ENCODE results near the gene RSBN1L.
A peak's percentile ranks its signal among the peaks of the same experiment; 100 is the strongest.
"Not testable (repeated sequence)": the region's sequence is repeated elsewhere in the genome, so short reads cannot be mapped to it uniquely, and the experiment has no call there.

RSBN1L gene

DNA sequence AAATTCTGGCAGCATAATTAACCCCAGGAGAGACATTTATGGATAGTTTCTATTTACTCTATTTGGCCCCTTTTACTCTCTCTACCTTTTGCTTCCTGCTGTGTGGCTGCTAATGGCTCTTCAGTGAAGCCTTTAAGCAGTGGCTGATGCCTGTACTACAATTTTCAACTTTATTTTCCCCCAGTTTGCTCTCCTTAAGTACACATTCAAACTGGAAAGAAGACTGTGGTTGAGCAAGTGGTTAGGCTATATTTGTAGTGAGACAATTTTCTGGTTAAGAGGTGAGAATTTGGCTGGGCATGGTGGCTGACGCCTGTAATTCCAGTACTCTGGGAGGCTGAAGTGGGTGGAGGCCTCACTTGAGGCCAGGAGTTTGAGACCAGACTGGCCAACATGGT lies 8.5 kb upstream of the RSBN1L start:
- DNase-seq (ENCODE audit: low read depth), result no peak

DNA sequence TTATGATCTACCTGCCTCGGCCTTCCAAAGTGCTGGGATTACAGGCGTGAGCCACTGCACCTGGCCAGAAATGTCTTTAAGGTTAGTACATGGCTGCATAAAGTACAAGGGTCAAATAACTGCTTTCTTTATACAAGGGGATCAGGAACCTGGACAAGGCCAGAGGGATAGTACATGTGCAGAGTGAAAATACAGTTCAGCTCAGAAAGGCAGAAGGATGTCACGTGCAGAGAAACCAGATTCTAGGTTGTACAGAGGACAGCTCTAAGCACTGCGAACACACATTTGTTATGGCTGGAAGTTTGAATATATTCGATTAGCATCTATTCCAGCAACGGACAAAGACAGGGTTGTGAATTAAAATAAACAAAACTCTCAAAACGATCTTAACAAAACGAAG lies 6.0 kb upstream of the RSBN1L start:
- DNase-seq (ENCODE audit: low read depth), result no peak

DNA sequence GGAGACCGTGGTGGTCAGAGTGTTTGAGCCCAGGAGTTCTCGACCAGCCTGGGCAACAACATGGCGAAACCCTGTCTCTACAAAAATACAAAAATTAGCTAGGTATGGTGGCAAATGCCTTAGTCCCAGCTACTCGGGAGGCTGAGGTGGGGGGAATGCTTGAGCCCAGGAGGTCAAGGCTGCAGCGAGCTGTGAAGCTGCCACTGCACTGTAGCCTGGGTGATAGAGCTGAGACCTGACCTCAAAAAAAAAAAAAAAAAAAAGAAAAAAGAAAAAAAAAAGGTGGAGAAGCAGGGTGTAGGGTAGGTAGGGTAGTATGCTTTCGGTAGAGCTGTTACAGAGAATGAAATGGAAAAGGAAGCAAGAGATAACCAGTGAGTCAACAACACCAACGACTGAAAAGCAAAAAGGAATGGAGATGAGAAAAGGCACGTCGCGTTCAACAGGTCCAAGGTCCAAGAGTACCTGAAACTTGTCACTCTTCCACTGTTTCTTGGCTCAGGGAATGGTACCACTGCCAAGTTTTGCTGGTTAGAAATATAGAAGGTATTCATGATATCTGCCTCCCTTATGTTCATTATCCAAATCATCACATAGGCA lies 4.3 kb upstream of the RSBN1L start:
- DNase-seq (ENCODE audit: low read depth), result no peak

DNA sequence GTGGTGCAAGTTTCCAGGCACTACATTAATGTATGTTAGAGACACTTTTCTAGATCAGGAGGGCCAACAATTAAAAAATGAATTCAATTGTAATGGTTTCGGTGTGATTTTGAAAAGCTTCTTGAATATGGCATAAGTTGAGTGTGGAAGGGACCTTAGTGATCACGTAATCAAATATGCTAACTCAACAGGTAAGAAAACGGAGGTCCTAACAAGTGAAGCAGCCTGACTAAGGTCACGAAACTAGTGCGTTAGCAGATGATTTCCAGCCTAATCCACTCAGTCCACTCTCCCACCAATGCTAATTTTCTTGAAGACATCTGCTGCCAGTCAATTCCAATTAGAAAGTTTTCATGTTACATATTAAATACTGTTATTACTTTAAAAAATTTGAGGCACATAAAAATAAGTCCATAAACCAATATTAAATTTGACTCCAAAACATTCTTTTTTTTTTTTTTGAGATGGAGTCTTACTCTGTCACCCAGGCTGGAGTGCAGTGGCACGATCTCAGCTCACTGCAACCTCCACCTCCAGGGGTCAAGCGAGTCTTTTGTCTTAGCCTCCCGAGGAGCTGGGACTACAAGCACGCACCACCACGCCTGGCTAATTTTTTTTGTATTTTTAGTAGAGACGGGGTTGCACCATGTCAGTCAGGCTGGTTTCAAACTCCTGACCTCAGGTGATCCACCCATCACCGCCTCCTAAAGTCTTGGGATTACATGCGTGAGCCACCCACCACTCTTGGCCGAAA lies 2.3 kb upstream of the RSBN1L start:
- DNase-seq (ENCODE audit: low read depth), result no peak

DNA sequence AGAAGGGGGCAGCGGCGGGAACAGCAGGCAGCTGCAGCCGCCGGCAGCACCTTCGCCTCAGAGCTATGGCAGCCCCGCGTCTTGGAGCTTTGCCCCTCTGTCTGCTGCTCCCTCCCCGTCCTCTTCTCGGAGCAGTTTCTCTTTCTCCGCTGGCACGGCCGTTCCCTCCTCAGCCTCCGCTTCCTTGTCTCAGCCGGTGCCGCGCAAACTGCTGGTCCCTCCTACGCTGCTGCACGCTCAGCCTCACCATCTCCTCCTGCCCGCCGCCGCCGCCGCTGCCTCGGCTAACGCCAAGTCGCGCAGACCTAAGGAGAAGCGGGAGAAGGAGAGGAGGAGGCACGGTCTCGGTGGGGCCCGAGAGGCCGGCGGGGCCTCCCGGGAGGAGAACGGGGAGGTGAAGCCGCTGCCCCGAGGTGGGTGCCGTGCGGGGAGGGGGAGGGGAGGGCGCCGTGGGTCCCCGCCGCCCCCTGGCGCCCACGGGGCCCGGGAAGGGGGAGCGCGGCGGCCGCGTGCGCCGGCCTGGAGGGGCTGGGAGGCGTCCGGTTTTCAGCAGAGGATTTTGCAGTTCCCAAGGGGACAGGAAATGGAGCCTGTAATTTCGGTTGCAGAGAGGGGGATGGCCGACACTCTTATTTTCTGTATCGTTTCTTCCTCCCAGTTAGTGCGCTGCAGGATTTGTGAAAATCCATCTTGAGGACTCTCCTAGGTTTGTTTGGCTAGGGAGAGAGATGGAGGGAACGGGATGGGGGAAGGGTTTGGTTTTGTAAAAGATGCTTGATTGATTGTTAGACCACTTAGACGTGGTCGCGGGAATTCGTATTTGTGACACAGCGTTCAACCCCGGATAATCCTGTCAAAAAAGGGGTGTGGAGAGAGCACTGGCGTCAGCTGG lies 630 bp downstream of the RSBN1L start:
- DNase-seq (ENCODE audit: low read depth), result peak; percentile 56

DNA sequence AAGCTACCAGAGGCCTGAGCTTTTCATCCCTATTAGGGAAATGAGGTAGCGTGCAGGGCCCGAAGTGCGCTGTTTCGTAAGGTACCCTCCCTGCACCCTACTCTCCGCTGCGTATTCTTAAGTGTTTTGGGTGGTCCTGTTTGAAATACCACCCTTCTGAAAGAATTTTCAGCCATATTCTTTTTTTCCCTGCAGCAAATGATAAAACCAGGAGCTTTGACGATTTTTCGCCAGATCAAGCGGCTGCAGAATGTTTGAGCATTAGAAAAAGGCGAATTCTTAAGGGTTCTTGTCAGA lies 1.2 kb downstream of the RSBN1L start:
- DNase-seq (ENCODE audit: low read depth), result no peak

DNA sequence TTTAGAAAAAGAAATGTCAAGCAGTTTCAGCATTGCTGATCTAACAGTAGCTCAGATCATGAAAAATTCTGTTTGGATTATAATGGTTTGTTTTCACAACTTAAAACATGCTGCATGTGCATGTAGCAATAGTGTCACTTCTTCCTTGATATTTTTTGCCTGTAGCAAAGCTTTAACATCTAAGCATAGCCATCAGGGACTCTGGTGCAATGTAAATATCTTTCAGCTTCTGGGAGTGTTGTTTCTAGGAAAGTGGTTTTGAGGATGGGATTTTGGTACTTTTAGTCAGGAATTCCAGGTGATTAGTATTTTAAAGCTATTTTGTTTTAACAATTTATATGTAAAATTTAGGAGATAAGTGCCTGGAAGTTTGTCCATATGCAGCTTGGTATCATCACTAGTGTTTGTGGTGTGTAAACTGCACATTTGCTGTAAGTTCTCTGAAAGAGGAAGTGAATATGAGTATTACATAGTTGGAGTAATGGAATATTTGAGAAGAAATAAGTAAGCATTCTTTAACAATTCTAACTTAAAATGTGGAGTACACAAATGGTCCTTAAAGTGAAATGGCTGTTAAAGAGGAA lies 1.9 kb downstream of the RSBN1L start:
- no peak for DNase-seq (ENCODE audit: low read depth)

DNA sequence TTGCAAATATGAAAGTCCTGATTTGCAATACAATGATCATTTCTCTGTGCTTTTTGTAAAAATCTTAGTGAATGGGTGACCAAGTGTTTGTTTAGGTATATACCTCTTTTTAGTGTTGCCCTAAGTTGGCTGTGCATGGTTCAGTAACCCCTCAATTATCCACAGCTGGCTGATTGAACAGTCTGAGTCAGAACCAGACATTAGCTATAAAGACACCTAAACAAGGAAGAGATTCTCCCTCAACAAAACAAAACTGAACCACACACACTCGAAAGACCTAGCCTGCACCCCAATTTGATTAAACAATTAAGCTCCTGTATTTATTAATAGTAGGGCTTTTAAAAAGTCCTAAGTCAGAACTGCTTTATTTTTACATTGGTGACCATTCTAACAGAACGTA lies 2.8 kb downstream of the RSBN1L start:
- no peak for DNase-seq (ENCODE audit: low read depth)

DNA sequence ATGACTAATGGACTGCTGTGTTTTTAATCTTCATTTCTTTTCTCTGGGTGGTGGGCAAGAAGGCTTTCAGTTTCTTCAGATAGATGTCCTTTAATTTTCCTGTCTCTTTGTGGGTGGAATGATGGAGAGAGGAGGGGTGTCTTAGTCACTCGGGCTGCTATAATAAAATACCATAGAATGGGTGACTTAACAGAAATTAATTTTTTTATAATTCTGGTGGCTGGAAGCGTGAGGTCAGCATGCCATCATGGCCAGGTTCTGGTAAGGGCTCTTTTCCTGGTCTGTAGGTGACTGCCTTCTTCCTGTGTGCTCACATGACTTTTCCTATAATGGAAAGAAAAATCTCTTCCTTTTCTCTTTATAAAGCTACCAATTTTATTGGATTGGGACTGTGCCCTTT lies 6.3 kb downstream of the RSBN1L start:
- DNase-seq (ENCODE audit: low read depth), result no peak

DNA sequence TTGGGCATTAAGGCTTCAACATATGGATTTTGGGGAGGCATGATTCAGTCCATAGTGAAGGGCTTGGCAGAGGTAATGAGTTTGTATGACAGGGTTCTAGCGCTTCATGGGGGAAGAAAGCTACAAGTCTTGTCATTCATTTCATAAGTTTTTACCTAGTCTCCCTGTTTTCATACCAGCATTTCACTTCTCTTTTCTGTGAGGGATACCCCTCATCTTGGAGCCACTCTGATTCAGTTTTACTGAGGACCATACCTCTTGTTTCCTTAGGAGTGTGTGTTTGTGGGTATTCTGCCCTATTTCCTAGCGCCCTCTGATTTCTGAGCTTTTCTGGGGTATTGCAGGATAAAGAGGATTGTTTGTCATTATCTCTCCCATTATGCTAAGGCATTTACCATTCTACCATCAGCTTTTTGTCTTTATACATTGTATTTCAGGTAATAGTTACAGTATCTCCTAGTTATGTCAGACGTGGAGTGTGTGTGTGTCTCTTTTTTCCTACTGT lies 6.8 kb downstream of the RSBN1L start:
- DNase-seq (ENCODE audit: low read depth), result no peak

DNA sequence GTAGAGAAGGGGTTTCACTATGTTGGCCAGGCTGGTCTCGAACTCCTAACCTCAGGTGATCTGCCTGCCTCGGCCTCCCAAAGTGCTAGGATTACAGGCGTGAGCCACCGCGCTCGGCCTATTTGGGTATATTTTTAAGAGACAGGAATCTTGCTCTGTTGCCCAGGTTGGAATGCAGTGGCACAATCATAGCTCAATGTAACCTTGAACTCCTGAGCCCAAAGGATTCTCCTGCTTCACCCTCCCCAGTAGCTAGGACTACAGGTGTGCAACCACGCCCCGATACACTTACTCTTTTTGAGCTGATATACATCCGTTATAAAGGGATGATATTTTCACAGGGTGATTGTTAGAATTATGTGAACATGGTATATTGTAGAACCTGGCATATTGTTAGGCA lies 7.4 kb downstream of the RSBN1L start:
- DNase-seq (ENCODE audit: low read depth), result not testable (repeated sequence)

DNA sequence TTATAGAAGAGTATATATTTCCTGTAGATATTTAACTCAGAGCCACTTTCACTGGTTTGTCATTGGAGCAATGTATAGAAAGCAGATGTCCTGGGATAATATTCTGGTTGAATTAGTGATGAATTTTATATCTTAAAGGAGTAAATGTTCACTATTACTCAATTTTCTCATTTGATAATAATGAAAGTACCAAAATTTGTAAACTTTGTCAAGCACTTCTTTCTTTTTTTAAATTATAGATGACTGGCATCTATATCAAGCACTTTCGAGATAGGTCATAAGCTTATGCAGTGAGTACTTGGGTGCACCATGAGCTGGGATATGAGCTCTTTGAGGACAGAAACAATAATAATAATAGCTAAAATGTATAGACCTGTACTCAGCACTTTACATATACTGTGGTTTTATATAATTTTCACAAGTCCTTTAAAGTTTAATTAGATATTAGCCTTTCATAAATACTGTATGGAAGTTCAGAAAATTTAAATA lies 11.3 kb downstream of the RSBN1L start:
- no peak for DNase-seq (ENCODE audit: low read depth)

DNA sequence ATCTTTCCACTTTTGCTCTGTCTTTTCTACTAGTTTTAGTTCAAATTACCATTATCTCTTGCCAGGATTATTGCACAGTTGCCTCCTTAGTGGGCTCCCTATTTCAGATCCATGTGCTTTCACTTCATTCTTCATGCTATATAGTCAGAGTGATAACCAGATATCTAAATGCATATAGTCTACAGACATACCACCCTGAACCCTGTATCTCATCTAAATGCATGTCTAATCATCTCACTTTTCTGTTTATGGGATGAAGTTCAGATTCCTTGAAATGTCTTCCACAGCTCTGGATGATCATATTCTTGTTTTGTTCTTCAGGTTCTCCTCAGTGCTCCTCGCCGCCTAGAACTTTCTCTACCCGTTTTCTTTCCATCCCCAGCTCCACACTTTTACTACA lies 13.8 kb downstream of the RSBN1L start:
- DNase-seq (ENCODE audit: low read depth), result no peak

DNA sequence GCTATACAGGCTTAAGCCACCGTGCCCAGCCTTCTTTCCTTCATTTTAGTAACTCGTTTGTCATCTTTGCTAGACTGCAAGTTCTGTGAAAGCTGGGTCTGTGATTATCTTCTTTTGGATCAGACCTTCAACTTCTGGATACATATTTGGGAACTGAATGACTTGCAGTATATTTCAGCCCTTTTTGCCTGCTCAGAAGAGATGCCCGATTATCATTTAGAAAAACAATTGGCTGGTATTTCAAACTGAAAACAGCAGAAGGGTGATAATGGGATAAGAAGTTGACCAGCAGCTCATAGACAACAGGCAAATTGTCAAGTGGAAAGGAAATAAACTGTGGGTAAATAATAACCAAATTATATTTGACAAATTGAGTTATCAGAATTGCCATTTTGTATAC lies 14.6 kb downstream of the RSBN1L start:
- no peak for DNase-seq (ENCODE audit: low read depth)

DNA sequence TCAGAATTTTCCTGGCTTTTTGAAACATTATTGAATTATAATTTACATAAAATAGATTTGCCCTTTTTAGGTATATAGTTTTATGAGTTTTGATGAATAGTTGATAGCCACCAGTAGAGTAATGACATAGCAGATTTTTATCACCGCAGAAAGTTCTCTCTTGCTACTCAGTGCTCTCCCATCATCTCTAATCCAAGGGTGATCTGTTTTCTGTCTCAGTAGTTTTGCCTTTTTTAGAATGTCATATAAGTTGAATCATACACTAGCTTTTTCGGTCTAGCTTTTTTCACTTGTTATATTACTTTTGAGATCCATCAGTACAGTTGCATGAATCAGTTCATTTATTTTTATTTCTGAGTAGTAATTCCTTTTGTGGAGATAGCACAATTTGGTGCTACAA lies 17.9 kb downstream of the RSBN1L start:
- DNase-seq (ENCODE audit: low read depth), result no peak

DNA sequence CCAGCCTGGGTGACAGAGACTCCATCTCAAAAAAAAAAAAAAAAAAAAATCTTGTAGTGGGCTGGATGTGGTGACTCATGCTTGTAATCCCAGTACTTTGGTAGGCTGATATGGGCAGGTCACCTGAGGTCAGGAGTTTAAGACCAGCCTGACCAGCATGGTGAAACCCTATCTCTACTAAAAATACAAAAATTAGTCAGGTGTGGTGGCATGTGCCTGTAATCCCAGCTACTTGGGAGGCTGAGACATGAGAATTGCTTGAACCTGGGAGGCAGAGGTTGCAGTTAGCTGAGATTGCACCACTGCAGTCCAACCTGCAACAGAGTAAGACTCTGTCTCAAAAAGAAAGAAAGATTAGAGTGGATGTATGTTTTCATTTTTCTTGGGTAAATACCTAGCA lies 18.7 kb downstream of the RSBN1L start:
- DNase-seq (ENCODE audit: low read depth), result not testable (repeated sequence)

DNA sequence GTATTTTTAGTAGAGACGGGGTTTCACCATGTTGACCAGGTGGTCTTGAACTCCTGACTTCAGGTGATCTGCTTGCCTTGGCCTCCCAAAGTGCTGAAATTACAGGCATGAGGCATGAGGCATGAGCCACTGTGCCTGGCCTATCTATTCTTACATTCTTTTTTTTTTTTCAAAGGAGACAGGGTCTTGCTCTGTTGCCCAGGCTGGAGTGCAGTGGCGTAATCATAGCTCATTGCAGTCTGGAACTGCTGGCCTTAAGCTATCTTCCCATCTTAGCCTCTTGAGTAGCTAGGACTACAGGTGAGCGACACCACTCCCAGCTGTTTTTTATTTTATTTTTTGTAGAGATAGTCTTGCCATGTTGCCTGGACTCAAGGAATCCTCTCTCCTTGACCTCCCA lies 20.5 kb downstream of the RSBN1L start:
- DNase-seq (ENCODE audit: low read depth), result no peak

DNA sequence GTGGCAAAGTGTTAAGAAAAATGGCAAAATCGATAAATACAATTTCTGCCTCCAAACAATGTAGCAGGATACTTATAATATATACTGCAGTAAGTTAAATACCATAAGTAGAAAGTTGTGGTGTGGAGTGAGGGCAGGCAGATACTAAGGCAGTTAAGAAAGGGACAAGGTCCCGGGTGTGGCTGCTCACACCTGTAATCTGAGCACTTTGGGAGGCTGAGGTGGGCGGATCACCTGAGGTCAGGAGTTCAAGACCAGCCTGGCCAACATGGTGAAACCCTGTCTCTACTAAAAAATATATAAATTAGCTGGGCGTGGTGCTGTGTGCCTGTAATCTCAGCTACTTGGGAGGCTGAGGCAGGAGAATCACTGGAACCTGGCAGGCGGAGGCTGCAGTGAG lies 21.3 kb downstream of the RSBN1L start:
- not testable (repeated sequence) for DNase-seq (ENCODE audit: low read depth)

DNA sequence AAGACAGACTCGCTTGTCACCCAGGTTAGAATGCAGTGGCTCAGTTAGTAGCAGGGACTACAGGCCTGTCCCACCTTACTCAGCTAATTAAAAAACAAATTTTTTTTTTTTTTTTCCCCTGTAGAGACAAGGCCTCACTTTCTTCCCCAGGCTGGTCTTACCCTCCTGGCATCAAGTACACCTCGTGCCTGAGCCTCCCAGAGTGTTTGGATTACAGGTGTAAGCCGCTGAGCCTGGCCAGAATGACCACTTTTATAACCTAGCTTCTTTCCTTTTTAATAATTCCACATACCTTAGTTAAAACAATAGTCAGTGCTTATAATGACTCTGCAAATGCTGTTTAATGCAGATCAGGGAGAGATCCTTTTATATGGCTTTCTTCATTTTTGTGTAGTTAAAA lies 31.3 kb downstream of the RSBN1L start:
- DNase-seq (ENCODE audit: low read depth), result no peak

DNA sequence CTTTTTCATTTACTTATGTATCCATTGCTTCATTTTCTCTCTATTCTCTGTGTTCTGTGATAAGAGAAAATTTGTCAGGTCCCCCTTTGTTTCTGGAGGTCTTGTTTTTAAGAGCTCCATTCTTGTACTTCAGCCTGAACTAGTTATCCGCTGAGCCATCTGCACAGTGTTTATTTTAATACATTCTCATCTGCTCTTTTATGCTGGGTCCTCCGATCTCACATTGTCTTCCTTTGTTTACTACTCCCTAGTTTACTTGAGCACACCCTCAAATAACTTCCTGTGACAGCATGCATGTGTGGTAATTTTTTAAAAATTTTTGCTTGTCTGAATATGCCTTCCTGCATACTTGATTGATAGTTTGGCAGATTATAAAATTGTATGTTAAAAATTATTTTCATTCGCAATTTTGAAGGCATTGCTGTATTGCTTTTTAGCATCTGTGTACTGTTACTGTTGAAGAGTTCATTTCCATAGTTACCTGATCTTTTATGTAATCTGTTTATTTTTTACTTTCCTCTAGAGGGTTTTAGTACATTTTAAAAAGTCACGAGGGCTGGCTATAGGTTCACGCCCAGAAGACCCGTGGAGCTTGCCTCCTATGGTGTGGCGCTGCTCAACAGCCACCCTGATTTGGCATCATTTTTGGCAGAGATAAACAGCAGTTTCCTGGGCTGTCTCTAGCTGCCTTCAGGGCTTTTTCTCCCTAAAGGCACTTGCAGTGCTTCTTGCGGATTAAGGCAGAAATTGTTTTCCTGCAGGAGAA lies 31.9 kb downstream of the RSBN1L start:
- no peak for DNase-seq (ENCODE audit: low read depth)

DNA sequence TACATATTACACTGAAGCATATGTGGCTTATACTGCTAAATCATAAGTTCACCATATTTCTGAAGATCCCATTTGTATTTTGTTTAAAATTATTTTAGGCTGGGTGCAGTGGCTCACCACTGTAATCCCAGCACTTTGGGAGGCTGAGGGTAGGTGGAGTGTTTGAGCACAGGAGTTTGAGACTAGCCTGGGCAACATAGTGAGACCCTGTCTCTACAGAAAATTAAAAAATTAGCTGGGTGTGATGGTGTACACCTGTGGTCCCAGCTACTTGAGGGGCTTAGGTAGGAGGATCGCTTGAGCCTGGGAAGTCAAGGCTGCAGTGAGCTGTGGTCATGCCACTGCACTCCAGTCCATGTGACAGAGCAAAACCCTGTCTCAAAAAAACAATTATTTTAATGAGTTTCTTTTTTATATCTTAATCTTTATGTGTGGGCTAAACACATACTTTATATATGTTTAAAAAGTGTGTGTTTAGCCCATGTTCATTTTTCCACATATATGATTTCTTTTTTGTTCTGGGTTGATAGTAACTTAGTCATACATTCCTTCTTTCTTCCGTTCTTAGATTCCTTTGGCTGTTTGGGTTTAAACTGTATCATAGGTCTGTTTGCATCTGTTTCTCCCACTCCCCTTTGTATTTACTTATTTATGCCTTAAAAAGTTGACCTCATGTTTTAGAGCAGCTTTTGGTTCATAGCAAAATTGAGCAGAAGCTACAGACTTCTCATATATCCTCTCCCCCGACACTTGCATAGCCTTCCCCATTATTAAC lies 33.5 kb downstream of the RSBN1L start:
- no peak for DNase-seq (ENCODE audit: low read depth)

Data from stimulated activated CD4-positive, alpha-beta T cell treated with anti-CD3 and anti-CD28 coated beads, Interleukin-2, amount 100 ng/mL, for 4 hours (primary cell).